SW 1271 (cell line): Measurements from ENCODE around the gene DSCAM.
A peak's percentile ranks its signal among the peaks of the same experiment; 100 is the strongest.

Source experiments
- DNase-seq, 2 experiments: peaks; one replicate each; lab custom pipeline; 2025; lab: John Stamatoyannopoulos, UW

Gene DSCAM

GRCh38 chr21:40129809-40130208, 717.1 kb downstream of the DSCAM start:
- DNase-seq, result no peak

GRCh38 chr21:40128891-40129290, 718.1 kb downstream of the DSCAM start:
- DNase-seq, result no peak

DNA sequence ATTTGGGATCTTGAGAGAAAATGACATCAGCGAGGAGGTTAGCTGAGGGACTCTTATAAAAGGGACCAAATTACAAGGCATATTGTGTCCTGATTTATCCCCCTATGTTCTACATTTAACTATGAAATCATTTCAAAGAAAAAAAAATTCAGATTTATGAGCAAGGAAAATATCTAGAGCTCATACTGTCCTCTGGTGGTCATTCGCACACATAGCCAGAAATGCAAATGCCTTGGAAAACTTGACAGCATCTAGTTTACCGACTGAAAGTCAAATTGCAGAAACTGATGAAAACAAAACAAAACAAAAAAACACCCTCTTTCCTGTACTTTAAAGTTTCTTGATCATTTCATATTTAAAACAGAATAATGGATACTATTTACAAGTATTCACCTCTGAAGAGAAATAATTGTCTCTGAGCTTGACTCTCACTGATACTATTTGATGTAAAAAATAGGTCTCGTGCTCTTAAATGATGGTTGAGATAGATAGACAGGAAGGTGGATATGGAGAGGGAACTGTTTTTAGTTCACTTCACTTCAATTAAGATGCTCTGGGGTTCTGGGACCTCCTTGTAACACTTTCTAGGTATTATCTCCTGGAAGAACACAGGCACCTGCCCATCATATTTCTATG, 725.9 kb downstream of the DSCAM start:
- peak in 1 of 2 experiments; percentile 13 for DNase-seq

DNA sequence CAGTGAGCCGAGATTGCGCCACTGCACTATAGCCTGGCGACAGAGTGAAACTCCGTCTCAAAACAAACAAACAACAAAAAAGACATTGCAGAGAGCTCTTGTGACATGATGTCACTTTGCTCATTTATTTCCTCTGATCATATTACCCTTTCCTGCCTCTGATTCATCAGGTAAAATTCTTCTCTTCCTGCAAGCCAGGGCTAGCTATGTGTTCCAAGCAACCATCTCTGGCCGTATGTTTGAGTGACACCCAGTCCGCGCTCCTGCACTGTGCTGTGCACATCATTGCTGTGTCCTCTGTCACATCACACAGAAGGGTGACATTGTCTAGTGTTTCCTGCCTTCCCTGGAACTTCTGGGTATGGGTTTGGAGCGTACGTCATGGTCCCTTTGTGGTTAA, 728.4 kb downstream of the DSCAM start:
- no peak for DNase-seq

DNA sequence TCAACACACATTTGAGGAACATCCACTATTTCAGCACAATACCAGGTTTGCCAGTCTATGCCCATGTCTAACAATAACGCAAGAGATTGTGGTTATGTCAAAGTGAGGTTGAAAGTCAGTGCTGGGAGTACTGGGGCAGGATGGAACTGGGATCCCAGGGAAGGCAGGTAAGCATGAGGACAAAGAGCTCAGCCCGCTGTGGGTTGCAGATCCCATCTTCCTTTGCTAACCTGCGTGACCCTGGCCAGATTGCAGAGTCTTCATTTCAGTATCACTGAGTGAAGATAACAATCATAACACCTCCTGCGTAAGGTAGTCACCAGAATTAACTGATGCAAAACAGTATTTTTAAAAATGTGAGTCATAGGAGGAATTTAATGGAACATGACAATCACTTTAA, 729.7 kb downstream of the DSCAM start:
- DNase-seq, result no peak

- no peak for DNase-seq
These were observed 731.2 kb downstream of the DSCAM start for GRCh38 chr21:40115775-40116174.

GRCh38 chr21:40102682-40103081, 744.3 kb downstream of the DSCAM start:
- DNase-seq, result no peak

DNA sequence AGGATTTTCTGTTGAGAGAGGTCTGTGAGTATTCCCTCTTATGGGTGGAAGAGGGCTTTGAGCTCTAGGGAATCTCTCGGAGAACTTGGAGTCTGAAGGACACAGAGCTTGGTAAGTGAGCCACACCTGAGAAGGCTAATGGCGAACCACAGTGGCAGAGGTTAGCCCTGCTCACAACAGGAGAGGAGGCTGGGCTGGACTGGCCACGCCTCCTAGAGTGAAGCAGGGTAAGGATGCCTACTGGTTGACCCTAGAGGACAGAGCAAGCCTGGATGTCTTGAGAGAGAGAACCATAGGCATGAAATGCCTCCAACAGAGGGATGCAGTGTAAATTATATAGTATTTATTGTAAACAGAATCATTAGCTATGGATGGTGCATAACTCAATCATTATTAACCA, 747.1 kb downstream of the DSCAM start:
- DNase-seq, result no peak

GRCh38 chr21:40095477-40095876, 751.5 kb downstream of the DSCAM start:
- DNase-seq, result no peak

GRCh38 chr21:40080385-40080784, 766.6 kb downstream of the DSCAM start:
- no peak for DNase-seq

DNA sequence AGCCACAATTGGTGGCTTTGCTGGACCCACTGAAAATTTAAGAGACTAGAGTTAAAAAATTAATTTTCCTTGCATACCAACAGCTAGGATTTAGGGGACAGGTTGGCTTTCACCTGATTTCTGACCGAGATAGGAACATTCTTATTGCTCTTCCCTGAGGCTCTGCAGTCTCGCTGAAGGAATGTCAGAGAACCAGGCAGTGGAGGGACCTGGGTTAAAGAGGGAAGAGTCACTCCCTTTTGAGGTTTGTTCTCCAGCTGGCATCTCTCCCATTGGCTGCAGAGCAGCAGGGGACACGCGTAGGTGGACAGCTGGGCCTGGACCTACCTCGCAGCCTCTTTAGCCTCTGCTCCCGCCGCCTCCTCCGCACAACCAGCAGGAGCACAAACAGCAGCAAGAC, 772.2 kb downstream of the DSCAM start:
- DNase-seq, result no peak

GRCh38 chr21:40074198-40074597, 772.8 kb downstream of the DSCAM start:
- DNase-seq, result no peak

- DNase-seq, result no peak
These were observed 773.3 kb downstream of the DSCAM start for GRCh38 chr21:40073642-40074041.

DNA sequence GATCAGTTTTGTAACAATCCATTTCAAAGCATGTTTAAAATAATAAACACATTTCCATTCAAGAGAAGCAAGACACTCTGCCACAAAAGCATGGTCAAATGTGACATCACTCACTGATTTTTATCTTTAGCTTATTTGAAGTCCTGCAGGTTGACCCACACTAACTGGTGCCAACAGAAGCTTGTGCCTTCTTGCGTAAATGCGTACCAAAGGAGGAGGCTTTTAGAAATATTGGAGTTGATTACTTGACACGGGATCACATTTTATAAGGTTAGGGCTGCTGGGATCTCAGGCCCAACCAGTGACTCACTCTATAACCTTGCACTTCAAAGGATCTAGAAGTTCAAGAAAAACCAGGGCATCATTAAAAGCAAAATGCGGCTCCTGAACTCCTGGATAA, 776.1 kb downstream of the DSCAM start:
- no peak for DNase-seq

GRCh38 chr21:40067751-40068150, 779.2 kb downstream of the DSCAM start:
- DNase-seq, result no peak

- DNase-seq, result no peak
These were observed 780.7 kb downstream of the DSCAM start for GRCh38 chr21:40066221-40066620.

DNA sequence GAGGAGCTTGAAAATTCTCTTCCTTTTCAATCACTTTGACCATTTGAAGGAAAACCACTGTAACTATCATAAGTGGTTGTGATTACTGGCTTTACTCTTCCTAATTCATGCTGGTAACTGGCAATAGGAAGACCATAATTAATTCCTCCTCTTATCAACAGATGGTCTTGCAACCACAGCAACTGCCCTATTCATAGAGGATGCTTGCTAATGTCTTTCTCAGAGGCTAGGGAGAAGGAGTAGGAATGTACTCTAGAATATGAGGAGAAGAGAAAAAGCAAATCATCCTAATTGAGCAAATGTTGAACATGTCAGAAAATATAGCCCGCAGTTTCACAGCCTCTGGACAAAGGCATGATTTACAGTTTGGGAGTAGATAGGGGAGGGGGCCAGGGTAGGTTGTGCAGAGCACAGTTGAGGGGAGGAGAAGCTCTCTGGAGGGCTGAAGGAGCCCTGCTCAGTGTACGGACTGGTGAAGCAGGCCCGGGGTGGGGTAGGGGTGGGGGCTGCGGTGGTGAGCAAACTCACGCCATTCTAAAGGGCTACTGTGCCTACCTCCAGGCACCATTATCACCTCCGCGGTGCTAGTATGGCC, 786.8 kb downstream of the DSCAM start:
- no peak for DNase-seq

- no peak for DNase-seq
These were observed 789.6 kb downstream of the DSCAM start for GRCh38 chr21:40057331-40057730.

DNA sequence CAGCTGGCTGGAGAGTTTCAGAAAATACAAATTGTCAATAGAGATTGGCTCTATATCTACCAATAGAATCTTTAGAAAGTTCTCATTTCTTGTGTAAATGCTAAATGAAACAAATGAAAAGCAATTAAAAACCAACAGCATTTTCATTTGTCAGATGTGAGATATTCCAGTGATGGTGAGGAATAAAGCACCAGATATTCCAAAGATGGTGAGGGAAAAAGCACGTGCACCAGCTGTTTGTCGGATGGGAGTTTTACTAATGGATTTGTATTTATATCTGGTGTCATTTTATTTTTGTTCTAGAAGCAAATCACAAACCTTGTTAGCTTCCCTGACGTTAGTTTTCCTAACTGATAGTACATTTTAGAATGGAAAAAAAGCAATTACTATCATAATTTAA, 790.9 kb downstream of the DSCAM start:
- no peak for DNase-seq

DNA sequence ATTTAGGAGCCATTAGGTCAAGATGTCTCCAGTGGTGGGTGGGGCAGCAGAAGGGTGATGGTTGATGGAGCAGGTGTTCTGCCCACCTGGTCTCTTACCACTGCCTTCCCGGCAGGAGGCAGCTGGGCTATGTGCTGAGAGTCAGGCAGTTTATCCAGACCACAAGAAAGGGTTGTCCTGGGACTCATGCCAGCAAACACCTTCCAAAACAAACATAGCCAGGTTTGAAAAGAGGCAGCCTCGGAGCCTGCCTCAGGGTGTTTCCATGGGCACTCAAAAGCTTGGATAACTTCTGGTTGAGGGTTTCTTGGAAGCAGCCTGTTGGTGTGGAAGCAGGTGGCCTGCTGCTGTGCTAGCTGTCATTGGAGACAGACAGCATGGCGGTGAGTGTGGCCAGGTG, 792.6 kb downstream of the DSCAM start:
- DNase-seq, result no peak

- no peak for DNase-seq
These were observed 794.0 kb downstream of the DSCAM start for GRCh38 chr21:40053007-40053406.

GRCh38 chr21:40052276-40052675, 794.7 kb downstream of the DSCAM start:
- no peak for DNase-seq

- DNase-seq, result no peak
These were observed 795.2 kb downstream of the DSCAM start for GRCh38 chr21:40051801-40052200.

GRCh38 chr21:40049931-40050290, 797.0 kb downstream of the DSCAM start:
- no peak for DNase-seq
